GM12878 (cell line): ENCODE results near the gene DDX54. TPM values are rescaled to one million over a fixed set of nuclear protein-coding genes. Genes with fewer than 3 reads are reported as not detected.
A peak's percentile ranks its signal among the peaks of the same experiment; 100 is the strongest.

Experiments used
- ATAC-seq: fragments of 200-7000 bp; cut with Tn5 transposase; 3 replicates; pipeline ENCODE4 v1.9.1; 2020; ENCODE audit warnings: mild to moderate bottlenecking, moderate library complexity
- BruUV-seq: library from RNA; stranded (reverse); fragments of 400-500 nt; replicated peaks from 2 replicates; lab custom pipeline; 2021; lab: Mats Ljungman, UMichigan
- CTCF ChIA-PET: fragments of 300-600 bp; sonication (Branson Sonifier 250); formaldehyde crosslinking; extraction: SDS; loops from one replicate; lab custom pipeline; 2021; ENCODE audit warnings: inconsistent platforms; lab: Yijun Ruan, JAX
- POLR2A ChIA-PET: fragments of 350-600 bp; formaldehyde crosslinking; extraction: SDS; loops from one replicate; lab custom pipeline; 2021; ENCODE audit warnings: inconsistent platforms; lab: Charles Lee
- RAD21 ChIA-PET: fragments of 300-600 bp; sonication (Branson Sonifier 250); formaldehyde crosslinking; loops from one replicate; lab custom pipeline; 2023; ENCODE audit warnings: antibody characterized with exemption; ENCODE audit not compliant: unreplicated experiment; lab: Charles Lee
- SMC1A ChIA-PET: fragments of 300-600 bp; sonication (Branson Sonifier 250); formaldehyde crosslinking; loops from one replicate; lab custom pipeline; 2023; ENCODE audit not compliant: unreplicated experiment, uncharacterized antibody; lab: Charles Lee
- DNase-seq: peaks from one replicate; pipeline ENCODE4 v3.0.0-alpha.2; 2011; ENCODE audit warnings: low read depth, low spot score
- FAIRE-seq: peaks from 3 replicates; lab custom pipeline; 2011; peaks lifted over from hg19 to GRCh38; lab: Jason Lieb, UNC
- H2AFZ ChIP-seq: 2 replicates; pipeline ENCODE4 v1.6.0; 2011; ENCODE audit warnings: low read depth, low read length, control low read depth; ENCODE audit not compliant: control insufficient read depth
- H3K27ac ChIP-seq: 2 replicates; pipeline ENCODE4 v1.5.1; 2011; ENCODE audit warnings: control low read depth; ENCODE audit not compliant: control insufficient read depth, insufficient read depth
- H3K27me3 ChIP-seq, 2 experiments: replicated peaks in 1 of 2; 2 replicates each; pipeline versions ENCODE4 v1.6.0 to v1.6.1; 2011; ENCODE audit warnings: low read length in 1 of 2; ENCODE audit not compliant: control insufficient read depth in 2 of 2, insufficient read depth in 2 of 2
- H3K36me3 ChIP-seq, 2 experiments: 2 replicates each; pipeline ENCODE4 v1.5.1; 2011; ENCODE audit warnings: low read length in 1 of 2; ENCODE audit not compliant: control insufficient read depth in 2 of 2, insufficient read depth in 2 of 2
- H3K4me1 ChIP-seq: 2 replicates; pipeline ENCODE4 v1.6.1; 2011; ENCODE audit warnings: mild to moderate bottlenecking, low read length, moderate library complexity, mixed read lengths; ENCODE audit not compliant: control insufficient read depth, insufficient read depth
- H3K4me2 ChIP-seq: 2 replicates; pipeline ENCODE4 v1.6.0; 2011; ENCODE audit warnings: control low read depth; ENCODE audit not compliant: control insufficient read depth, insufficient read depth
- H3K4me3 ChIP-seq: fragments of 200-600 bp; sonication (generic); 2 replicates; pipeline ENCODE4 v1.5.1; 2016
- H3K79me2 ChIP-seq: 2 replicates; pipeline ENCODE4 v1.6.0; 2011; ENCODE audit warnings: low read length; ENCODE audit not compliant: control insufficient read depth, insufficient read depth
- H3K9ac ChIP-seq: 2 replicates; pipeline ENCODE4 v1.8.0; 2011; ENCODE audit warnings: low read length, control low read depth, mixed read lengths; ENCODE audit not compliant: control insufficient read depth, insufficient read depth
- H3K9me3 ChIP-seq: replicated peaks from 3 replicates; pipeline ENCODE4 v1.5.1; 2011; ENCODE audit warnings: mild to moderate bottlenecking, low read length; ENCODE audit not compliant: control insufficient read depth, insufficient read depth
- H4K20me1 ChIP-seq: 2 replicates; pipeline ENCODE4 v1.6.0; 2011; ENCODE audit not compliant: control insufficient read depth, insufficient read depth
- ATF7 ChIP-seq: fragments of 450-650 bp; IDR thresholded peaks from 2 replicates; pipeline ENCODE4 v1.6.1; 2016; ENCODE audit warnings: low read depth, mild to moderate bottlenecking
- HDGF ChIP-seq: fragments of 450-650 bp; IDR thresholded peaks from 2 replicates; pipeline ENCODE4 v1.6.1; 2016; ENCODE audit warnings: antibody characterized with exemption
- IKZF2 ChIP-seq, 2 experiments: fragments of 450-650 bp; IDR thresholded peaks; 2 replicates each; pipeline ENCODE4 v1.6.1; 2017; ENCODE audit warnings: mild to moderate bottlenecking in 2 of 2, moderate library complexity in 2 of 2
- KDM1A ChIP-seq: fragments of 200-600 bp; sonication (generic); IDR thresholded peaks from 2 replicates; pipeline ENCODE4 v1.6.1; 2016; ENCODE audit warnings: borderline replicate concordance
- MTA3 ChIP-seq: IDR thresholded peaks from 2 replicates; pipeline ENCODE4 v1.6.1; 2012; ENCODE audit warnings: low read length, inconsistent platforms, borderline replicate concordance
- NR2F1 ChIP-seq: fragments of 450-650 bp; conservative IDR thresholded peaks from 2 replicates; pipeline ENCODE4 v1.6.1; 2017; ENCODE audit warnings: mild to moderate bottlenecking
- PAX5 ChIP-seq: IDR thresholded peaks from 2 replicates; pipeline ENCODE4 v1.6.1; 2011; ENCODE audit warnings: low read depth, low read length, borderline replicate concordance
- POU2F2 ChIP-seq: IDR thresholded peaks from 3 replicates; pipeline ENCODE4 v1.6.1; 2011; ENCODE audit warnings: low read depth, mild to moderate bottlenecking, low read length, borderline replicate concordance
- RELB ChIP-seq: fragments of 450-650 bp; IDR thresholded peaks from 2 replicates; pipeline ENCODE4 v1.6.1; 2017; ENCODE audit warnings: low read depth, mild to moderate bottlenecking, moderate library complexity
- SMARCA5 ChIP-seq: fragments of 450-650 bp; IDR thresholded peaks from 2 replicates; pipeline ENCODE4 v1.6.1; 2017; ENCODE audit warnings: mild to moderate bottlenecking
- YY1 ChIP-seq: IDR thresholded peaks from 2 replicates; pipeline ENCODE4 v1.6.1; 2011; ENCODE audit warnings: low read depth, mild to moderate bottlenecking, low read length
- WGBS: methylation state at CpG from one replicate; pipeline ENCODE4 v1.1.6; 2016; ENCODE audit warnings: low lambda C conversion rate; ENCODE audit not compliant: insufficient replicate concordance, insufficient coverage; ENCODE audit errors: missing lambda C conversion rate; 5-methylcytosine and 5-hydroxymethylcytosine counted together
- in situ Hi-C: fragments of 300-500 bp; cut with MboI; formaldehyde crosslinking; loops from 9 replicates; pipeline ENCODE4 v1.14.3; 2018; ENCODE audit warnings: mixed read lengths
- intact Hi-C: fragments of 100-400 bp; cut with micrococcal nuclease; formaldehyde crosslinking; loops from one replicate; pipeline ENCODE4 v1.14.2; 2022; ENCODE audit not compliant: unreplicated experiment
- polyA plus RNA-seq, 11 experiments: library from polyadenylated mRNA; depleted of rRNA in 4 of 11; unstranded in 6 of 11; stranded (reverse) in 5 of 11; fragments of >200 nt; fragmentation: Nextera tagmentation in 4 of 11; fragmentation: Illumina TruSeq in 1 of 11; extraction: Ambion mirVana in 4 of 11; extraction: Trizol in 1 of 11; gene quantifications; 1 replicate in 1 of 11; 2 replicates in 10 of 11; pipeline versions ENCODE4 v1.2.1 to v1.2.3, GENCODE V29; 2011 to 2016; ENCODE audit warnings: inconsistent platforms in 2 of 11, missing spikeins in 2 of 11, low read depth in 1 of 11
- total RNA-seq, 4 experiments: library from RNA; depleted of rRNA in 3 of 4; stranded (reverse); fragments of >200 nt in 3 of 4; fragmentation: Illumina TruSeq in 1 of 4; extraction: Trizol in 1 of 4; gene quantifications; 2 replicates each; pipeline versions ENCODE4 v1.2.1 to v1.2.3, GENCODE V29; 2013 to 2021
- TF ChIP-seq, protein P1 (sequence below): fragments of 450-650 bp; formaldehyde crosslinking; IDR thresholded peaks from 2 replicates; pipeline ENCODE4 v1.4.0; 2022; ENCODE audit warnings: mild to moderate bottlenecking, moderate library complexity
- TF ChIP-seq, protein P2 (sequence below): fragments of 450-650 bp; IDR thresholded peaks from 2 replicates; pipeline ENCODE4 v1.6.1; 2016; ENCODE audit warnings: mild to moderate bottlenecking

The DDX54 gene
- total and polyA plus RNA-seq, 10 of the 15 experiments (the other 5 are each of a cell fraction or from before 2014, with no cell fraction given): 1.9 to 115 (median 56.3) TPM

- TF ChIP-seq, protein P1, sequence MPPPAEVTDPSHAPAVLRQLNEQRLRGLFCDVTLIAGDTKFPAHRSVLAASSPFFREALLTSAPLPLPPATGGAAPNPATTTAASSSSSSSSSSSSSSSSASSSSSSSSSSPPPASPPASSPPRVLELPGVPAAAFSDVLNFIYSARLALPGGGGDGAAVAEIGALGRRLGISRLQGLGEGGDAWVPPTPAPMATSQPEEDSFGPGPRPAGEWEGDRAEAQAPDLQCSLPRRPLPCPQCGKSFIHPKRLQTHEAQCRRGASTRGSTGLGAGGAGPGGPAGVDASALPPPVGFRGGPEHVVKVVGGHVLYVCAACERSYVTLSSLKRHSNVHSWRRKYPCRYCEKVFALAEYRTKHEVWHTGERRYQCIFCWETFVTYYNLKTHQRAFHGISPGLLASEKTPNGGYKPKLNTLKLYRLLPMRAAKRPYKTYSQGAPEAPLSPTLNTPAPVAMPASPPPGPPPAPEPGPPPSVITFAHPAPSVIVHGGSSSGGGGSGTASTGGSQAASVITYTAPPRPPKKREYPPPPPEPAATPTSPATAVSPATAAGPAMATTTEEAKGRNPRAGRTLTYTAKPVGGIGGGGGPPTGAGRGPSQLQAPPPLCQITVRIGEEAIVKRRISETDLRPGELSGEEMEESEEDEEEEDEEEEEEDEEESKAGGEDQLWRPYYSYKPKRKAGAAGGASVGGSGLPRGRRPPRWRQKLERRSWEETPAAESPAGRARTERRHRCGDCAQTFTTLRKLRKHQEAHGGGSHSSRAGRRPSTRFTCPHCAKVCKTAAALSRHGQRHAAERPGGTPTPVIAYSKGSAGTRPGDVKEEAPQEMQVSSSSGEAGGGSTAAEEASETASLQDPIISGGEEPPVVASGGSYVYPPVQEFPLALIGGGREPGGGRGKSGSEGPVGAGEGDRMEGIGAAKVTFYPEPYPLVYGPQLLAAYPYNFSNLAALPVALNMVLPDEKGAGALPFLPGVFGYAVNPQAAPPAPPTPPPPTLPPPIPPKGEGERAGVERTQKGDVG: no peak
Observed at GRCh38 chr12:113222730-113223531, 37.7 kb upstream of the DDX54 start (continued).

DNA sequence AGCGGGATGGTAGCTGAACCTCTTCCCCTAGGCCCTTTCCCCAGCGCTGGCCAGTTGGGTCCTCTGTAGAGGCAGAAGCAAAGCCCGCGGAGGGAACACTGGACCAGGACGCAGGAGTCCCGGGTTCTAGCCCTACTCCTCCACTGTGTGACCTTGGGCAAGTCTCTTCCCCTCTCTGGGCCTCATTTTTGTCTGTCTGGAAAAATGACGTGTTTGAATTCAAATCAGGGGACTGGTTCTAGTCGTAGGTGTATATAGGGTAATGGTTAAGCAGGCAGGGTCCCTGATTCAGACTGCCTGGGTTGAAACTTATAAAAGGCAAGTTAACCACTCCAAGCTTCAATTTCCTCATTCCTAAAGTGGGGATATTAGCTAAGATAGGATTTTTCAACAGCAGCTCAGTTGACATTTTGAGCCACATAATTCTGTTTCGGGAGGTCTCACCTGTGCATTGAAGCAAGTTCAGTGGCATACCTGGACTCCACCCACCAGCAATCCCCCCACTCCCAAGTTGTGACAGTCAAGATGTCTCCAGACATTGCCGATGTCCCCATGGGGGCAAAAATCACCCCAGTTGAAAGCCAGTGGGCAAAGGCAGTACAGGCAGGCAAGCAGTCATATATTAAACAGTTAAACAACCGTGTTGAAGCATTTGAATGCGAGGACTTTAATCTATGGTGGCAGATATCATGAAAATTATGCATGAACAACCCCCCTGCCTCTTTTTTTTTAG is 36.9 kb upstream of the DDX54 start:
- intact Hi-C loops (loop anchor here (1.0 to 2.0 kb wide), 2 partner anchors 14 to 35 kb away; no protein-coding TSS in a partner anchor), in situ Hi-C loops (loop anchor here (25.0 kb wide), 1 partner anchor 1785 kb away; no protein-coding TSS in a partner anchor)
- Histone ChIP-seq H3K4me2 (peak overlapping the region; percentile 90), H3K9ac (peak overlapping the region; percentile 90), H3K27me3 (no peaks in the 10 kb centered on the region), H3K4me3 (peak overlapping the region; percentile 89), H3K79me2 (peaks cover 31% of the 10 kb centered on the region), H3K4me1 (peaks cover 21% of the 10 kb centered on the region), H3K36me3 (no peaks in the 10 kb centered on the region; a peak in 1 of 4 replicates), H3K27ac (peak overlapping the region; percentile 85), H4K20me1 (no peaks in the 10 kb centered on the region), H2AFZ (no peak overlapping the region; the same call in 1 of the 2 replicates), H3K9me3 (no peaks in the 10 kb centered on the region)
- BruUV-seq: TSS peak; percentile 84
- ChIA-PET RAD21 (interaction anchor here (0.6 to 4.4 kb wide), 13 partner anchors 10 to 313 kb away, joined by 3 to 51 read pairs (median 5); no protein-coding TSS in a partner anchor), SMC1A (interaction anchor here (0.9 to 15.7 kb wide), 11 partner anchors 8 to 244 kb away, joined by 3 to 237 read pairs (median 8); partner anchors contain the start of genes OAS2 and RITA1), CTCF (interaction anchor here (0.7 to 2.2 kb wide), 11 partner anchors 8 to 141 kb away, joined by 3 to 11 read pairs (median 4); no protein-coding TSS in a partner anchor), POLR2A (interaction anchor here (0.6 to 6.7 kb wide), 16 partner anchors 10 to 244 kb away, joined by 3 to 108 read pairs (median 4); partner anchors contain the start of genes DDX54, OAS2, RITA1 and SLC8B1)
- ATAC-seq (peak; percentile 1; the same call in 1 of the 3 replicates), DNase-seq (no peak), FAIRE-seq (no peak)
- WGBS: under 1% methylated on average over 12 of the region's 12 CpGs
- no peak for TF ChIP-seq NR2F1
- TF ChIP-seq YY1: 0 out of 2 replicates have a peak, but pooled peaks have one; percentile 28
- TF ChIP-seq, protein P2, sequence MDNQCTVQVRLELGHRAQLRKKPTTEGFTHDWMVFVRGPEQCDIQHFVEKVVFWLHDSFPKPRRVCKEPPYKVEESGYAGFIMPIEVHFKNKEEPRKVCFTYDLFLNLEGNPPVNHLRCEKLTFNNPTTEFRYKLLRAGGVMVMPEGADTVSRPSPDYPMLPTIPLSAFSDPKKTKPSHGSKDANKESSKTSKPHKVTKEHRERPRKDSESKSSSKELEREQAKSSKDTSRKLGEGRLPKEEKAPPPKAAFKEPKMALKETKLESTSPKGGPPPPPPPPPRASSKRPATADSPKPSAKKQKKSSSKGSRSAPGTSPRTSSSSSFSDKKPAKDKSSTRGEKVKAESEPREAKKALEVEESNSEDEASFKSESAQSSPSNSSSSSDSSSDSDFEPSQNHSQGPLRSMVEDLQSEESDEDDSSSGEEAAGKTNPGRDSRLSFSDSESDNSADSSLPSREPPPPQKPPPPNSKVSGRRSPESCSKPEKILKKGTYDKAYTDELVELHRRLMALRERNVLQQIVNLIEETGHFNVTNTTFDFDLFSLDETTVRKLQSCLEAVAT: 0 out of 2 replicates have a peak, but pooled peaks have one; percentile 37
- TF ChIP-seq MTA3: peak; percentile 53; the same call in 1 of the 2 replicates
- TF ChIP-seq ATF7: peak; percentile 78; the same call in 1 of the 2 replicates
- 0 out of 2 replicates have a peak, but pooled peaks have one; percentile 15 for TF ChIP-seq RELB
- peak; percentile 77; the same call in 1 of the 2 replicates for TF ChIP-seq SMARCA5
- no peak for TF ChIP-seq POU2F2
- TF ChIP-seq KDM1A: no peak
- TF ChIP-seq PAX5: no peak
- TF ChIP-seq IKZF2 (IDR thresholded peaks at IDR 0.05): peak in 1 of 2 experiments; percentile 9; a peak in 1 of 4 replicates
- peak; percentile 36; the same call in 1 of the 2 replicates for TF ChIP-seq HDGF
